NCI-H1417 (cell line): ENCODE data around the gene WFDC13.
A peak's percentile ranks its signal among the peaks of the same experiment; 100 is the strongest.
"Not testable (repeated sequence)": the region's sequence is repeated elsewhere in the genome, so short reads cannot be mapped to it uniquely, and the experiment has no call there.

Source experiments
- DNase-seq, 3 experiments: peaks; one replicate each; lab custom pipeline; 2025; lab: John Stamatoyannopoulos, UW

WFDC13 gene

DNA sequence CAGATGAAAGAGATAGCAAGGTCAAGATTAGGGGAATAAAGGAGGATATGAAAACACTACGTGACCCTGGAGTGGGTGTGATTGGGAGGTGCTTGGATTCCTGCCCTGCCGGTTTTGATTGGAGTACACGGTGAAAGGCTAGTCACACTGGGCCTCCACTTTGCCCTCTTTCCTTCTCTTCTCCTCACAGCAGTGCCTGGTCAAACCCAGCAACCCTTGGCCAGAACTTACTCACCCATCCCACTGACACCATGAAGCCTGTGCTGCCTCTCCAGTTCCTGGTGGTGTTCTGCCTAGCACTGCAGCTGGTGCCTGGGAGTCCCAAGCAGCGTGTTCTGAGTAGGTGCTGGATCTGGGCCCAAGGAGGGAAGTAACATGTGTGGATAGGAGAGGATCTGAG lies at the start of gene WFDC13:
Gene WFDC13, plus strand, starts transcription at position 166 of the 400 bp plus-strand sequence. Its CDS starts 86 bp downstream, at position 252.
- no peak for DNase-seq

DNA sequence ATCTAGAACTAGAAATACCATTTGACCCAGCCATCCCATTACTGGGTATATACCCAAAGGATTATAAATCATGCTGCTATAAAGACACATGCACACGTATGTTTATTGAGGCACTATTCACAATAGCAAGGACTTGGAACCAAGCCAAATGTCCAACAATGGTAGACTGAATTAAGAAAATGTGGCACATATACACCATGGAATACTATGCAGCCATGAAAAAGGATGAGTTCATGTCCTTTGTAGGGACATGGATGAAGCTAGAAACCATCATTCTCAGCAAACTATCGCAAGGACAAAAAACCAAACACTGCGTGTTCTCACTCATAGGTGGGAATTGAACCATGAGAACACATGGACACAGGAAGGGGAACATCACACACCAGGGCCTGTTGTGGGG lies 44.8 kb upstream of the WFDC13 start:
- not testable (repeated sequence) for DNase-seq

GRCh38 chr20:45670139-45670538 lies 31.7 kb upstream of the WFDC13 start, which contains the start of gene WFDC11:
TSS of gene WFDC11 (minus strand) at chr20:45670239. CDS start at chr20:45650600, 19,639 bp downstream.
- DNase-seq, result no peak

- DNase-seq, result no peak
Measured at GRCh38 chr20:45672765-45673164, 29.1 kb upstream of the WFDC13 start.

DNA sequence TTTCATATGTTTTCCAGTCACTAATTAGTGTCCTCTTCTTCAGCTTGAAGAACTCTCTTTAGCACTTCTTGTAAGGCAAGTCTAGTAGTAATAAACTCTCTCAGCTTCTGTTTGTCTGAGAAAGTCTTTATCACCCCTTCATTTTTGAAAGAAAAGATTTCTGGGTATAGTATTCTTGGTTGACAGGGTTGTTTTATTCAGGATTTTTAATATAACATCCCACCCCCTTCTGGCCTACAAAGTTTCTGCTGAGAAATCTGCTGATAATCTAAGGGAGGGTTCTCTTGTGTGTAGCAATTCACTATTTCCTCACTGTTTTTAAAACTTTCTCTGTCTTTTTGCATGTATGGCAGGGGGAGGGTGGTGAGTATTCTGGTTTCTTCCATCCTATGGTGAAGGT lies 22.2 kb upstream of the WFDC13 start:
- DNase-seq, result no peak

DNA sequence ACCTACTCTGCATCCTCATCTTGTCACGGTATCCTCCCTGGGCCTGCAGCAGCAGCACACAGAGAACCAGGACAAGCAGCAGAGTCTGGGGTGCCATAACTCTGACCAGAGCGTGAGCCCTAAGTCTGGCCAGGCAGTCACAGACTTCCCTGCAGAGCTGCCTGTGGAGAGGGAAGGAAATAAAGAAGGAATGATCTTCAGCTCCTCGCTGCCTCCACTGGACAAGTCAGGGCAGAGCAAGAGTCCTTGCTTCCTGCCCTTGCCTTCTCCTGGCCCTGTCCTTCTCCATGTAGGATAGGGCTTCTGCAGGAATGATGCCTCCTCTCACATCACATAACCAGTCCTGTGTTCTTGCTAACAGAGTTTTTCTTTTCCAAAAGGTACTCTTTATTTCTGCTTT lies 15.9 kb upstream of the WFDC13 start:
- DNase-seq, result peak in 1 of 3 experiments; percentile 37

- DNase-seq, result not testable (repeated sequence)
Measured at GRCh38 chr20:45693346-45693745, 8.5 kb upstream of the WFDC13 start.

GRCh38 chr20:45695496-45695895 lies 6.3 kb upstream of the WFDC13 start:
- DNase-seq, result no peak

DNA sequence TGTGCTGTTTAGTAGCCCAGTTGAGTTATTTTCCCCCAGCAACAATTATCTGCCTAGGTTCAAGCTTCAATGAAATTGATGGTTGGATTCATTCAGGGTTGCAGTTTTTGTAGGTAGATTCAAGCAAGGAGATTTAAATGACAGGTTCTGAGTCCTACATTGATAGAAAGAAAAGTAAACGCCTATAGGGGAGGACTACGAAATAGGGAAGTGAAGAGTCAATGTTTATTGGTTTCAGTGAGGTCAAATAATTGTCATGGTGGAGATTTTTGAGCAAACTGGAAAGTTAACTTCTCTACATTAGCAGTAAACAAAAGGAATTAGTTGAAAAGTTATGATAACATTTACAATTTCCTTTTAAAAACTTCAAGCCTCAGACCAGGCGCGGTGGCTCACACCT lies 734 bp upstream of the WFDC13 start:
- no peak for DNase-seq

GRCh38 chr20:45704969-45705637 lies 3.3 kb downstream of the WFDC13 start, which contains the start of gene WFDC10B:
TSS of gene WFDC10B (minus strand) at chr20:45705019. CDS start at chr20:45685992, 19,027 bp downstream.
- peak; percentile 41 to 89 (median 49) for DNase-seq

- DNase-seq, result not testable (repeated sequence)
Measured at GRCh38 chr20:45716141-45716688, 14.4 kb downstream of the WFDC13 start.

DNA sequence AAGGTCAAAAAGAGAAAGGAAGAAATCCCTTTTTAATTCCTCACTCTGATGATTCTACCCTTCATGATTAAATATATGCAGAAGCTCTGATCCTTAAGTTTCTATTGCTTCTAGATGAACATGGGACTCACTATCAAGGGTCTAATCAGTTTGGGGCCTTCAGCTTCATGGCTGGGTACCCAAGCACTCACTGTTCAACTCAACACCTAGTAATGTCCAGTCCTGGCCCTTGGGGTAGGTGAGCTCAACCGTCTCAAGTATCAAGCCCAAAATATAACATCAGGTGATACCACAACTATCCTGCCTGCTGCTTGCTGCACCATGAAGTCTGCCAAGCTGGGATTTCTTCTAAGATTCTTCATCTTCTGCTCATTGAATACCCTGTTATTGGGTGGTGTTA lies 20.2 kb downstream of the WFDC13 start, which contains the start of gene SPINT4:
Gene SPINT4, plus strand, starts transcription at position 301 of the 400 bp plus-strand sequence. Its CDS starts 21 bp downstream, at position 322.
- DNase-seq, result no peak

DNA sequence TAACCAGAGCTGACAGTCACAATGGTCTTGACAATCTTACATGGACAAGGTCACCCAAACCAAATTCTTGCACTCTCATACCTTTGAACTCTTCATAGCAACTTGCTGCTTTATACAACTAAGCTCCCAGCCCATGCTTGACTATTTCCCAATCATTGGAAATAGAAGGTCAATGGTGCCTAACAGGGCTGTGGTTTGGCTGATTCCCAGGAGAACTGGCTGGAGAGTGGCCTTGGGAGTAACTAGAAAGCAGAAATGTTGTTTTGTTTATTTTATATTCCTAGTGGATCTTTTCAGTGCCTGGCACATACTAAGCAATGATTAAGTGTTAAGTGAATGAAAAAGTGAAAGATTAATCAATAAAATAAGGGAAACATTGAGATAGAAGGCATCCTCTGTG lies 23.3 kb downstream of the WFDC13 start:
- no peak for DNase-seq

DNA sequence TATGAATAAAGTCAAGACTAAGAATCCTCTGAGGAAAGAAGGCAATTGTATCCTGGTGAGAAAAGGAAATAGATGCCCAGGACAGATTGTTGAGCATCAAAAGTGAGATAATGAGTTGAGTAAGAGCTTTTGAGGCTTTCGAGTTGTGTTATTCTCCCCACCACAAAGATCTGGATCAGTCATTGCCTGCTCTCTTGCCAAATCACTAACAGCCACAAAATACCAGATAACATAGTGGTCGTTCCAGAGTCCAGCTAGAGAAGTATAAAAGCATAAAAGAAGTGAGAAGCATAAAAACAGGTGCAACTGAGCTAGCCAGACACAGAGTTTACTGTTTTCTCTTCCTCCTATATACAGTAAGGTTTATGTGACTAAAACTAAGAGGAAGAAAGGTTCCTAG lies 25.2 kb downstream of the WFDC13 start:
- no peak for DNase-seq

GRCh38 chr20:45732199-45732598 lies 30.4 kb downstream of the WFDC13 start:
- no peak for DNase-seq

GRCh38 chr20:45735552-45735951 lies 33.7 kb downstream of the WFDC13 start:
- no peak for DNase-seq

DNA sequence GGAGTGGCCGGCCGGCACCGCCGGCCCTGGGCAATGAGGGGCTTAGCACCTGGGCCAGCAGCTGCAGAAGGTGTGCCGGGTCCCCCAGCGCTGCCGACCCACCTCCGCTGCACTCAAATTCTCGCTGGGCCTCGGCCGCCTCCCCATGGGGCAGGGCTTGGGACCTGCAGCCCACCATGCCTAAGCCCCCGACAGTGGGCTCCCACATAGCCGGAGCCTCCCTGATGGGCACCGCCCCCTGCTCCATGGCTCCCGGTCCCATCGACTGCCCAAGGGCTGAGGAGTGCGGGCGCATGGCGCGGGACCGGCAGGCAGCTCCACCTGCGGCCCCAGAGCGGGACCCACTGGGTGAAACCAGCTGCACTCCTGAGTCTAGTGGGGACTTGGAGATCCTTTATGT lies 34.1 kb downstream of the WFDC13 start:
- no peak for DNase-seq

DNA sequence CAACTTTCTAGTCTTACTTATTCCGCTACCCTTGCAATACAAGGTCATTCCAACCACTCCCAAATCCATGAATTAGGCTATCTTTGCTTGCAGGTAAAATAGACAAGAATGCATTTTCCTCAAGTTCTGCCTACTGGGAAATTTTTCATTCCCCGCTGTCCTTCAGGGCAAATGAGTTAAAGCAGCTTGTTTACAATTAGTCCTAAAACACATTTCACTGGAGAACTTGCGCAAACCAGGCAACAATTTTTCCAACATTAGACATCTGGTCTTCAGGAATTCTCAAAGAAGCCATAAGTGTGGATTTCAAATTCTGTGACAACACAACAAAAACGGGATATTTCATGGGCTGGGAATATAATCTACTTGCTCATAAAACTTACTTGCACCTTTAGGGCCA lies 40.8 kb downstream of the WFDC13 start:
- DNase-seq, result no peak

- no peak for DNase-seq
Measured at GRCh38 chr20:45745015-45745414, 43.2 kb downstream of the WFDC13 start.

- no peak for DNase-seq
Measured at GRCh38 chr20:45751721-45752120, 49.9 kb downstream of the WFDC13 start.

- no peak for DNase-seq
Measured at GRCh38 chr20:45752746-45753145, 50.9 kb downstream of the WFDC13 start.

DNA sequence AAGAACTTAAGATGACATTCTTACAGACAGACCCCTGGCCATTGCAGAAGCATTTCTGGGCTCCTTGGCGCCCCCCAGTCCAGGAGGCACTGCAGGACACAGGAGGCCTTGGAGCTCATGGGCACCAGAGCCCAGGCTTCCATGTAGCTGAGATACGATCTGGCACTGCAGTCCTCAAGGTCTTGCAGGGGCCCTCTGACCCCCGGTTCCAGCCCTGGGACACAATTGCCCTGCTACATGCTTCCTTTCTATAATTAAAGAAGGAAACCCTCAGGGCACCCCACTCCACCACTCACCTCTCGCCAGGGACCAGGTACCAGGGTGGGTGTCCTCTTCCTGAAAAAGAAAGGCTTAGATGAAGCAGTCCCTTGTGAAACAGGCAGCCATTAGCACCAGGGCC lies 56.3 kb downstream of the WFDC13 start:
- no peak for DNase-seq
